Neural progenitor cell (in vitro differentiated cells): ENCODE measurements around the gene FUBP1.

Source experiments
- CTCF ChIP-seq: fragments of 200-600 bp; sonication (generic); IDR thresholded peaks from 2 replicates; pipeline ENCODE4 v1.5.1; 2017; ENCODE audit warnings: antibody characterized with exemption, mild to moderate bottlenecking
- EZH2 ChIP-seq: fragments of 200-600 bp; sonication (generic); IDR thresholded peaks from 2 replicates; pipeline ENCODE4 v1.6.1; 2017; ENCODE audit warnings: antibody characterized with exemption, mild to moderate bottlenecking, moderate library complexity

GRCh38 chr1:78009836-78010235 lies 31.0 kb upstream of the FUBP1 start:
- TF ChIP-seq EZH2 = no peak
- TF ChIP-seq CTCF = no peak
